B cell (primary cell): Measurements from ENCODE around the gene ZNF716.

Experiments used
- CTCF ChIP-seq: fragments of 200-600 bp; IDR thresholded peaks from one replicate; pipeline ENCODE4 v1.8.0; 2022; ENCODE audit warnings: antibody characterized with exemption, mild to moderate bottlenecking
- EZH2 ChIP-seq: IDR thresholded peaks from 2 replicates; pipeline ENCODE4 v1.6.1; 2012; ENCODE audit warnings: borderline replicate concordance, low read depth, mild to moderate bottlenecking, moderate library complexity, low read length; ENCODE audit not compliant: insufficient read depth, poor library complexity, severe bottlenecking

- TF ChIP-seq EZH2 (no peak), CTCF (no peak)
These were observed 33.2 kb upstream of the ZNF716 start for GRCh38 chr7:57416601-57417358.
